Anterior cingulate cortex (tissue), 58 donors: ENCODE results near the gene GNB1.
"Not testable (repeated sequence)": the region's sequence is repeated elsewhere in the genome, so short reads cannot be mapped to it uniquely, and the experiment has no call there.

ENCODE experiments used
- DNase-seq, 58 donors: peaks; one replicate each; lab custom pipeline; 2025; lab: John Stamatoyannopoulos, UW

GNB1 gene

DNA sequence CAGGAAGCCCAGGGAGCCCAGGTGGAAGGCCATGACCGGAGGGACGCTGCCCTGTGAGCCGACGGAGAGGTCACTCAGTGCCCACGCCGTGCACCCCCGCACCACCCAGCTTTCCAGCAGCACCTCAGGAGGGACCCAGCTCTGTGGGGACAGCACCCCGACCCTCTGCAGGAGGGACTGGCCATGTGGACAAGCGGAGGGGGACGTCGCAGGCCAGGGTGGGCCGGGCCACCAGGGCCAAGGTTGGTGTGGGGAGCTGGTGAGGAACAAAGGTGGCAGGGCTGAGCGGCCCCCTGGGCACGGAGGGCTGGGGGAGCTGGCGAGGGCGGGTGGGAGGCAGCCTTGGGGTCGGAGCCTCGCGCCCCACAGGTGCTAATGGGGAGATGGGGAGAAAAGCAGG is 135.5 kb downstream of the GNB1 start:
- no peak for DNase-seq

DNA sequence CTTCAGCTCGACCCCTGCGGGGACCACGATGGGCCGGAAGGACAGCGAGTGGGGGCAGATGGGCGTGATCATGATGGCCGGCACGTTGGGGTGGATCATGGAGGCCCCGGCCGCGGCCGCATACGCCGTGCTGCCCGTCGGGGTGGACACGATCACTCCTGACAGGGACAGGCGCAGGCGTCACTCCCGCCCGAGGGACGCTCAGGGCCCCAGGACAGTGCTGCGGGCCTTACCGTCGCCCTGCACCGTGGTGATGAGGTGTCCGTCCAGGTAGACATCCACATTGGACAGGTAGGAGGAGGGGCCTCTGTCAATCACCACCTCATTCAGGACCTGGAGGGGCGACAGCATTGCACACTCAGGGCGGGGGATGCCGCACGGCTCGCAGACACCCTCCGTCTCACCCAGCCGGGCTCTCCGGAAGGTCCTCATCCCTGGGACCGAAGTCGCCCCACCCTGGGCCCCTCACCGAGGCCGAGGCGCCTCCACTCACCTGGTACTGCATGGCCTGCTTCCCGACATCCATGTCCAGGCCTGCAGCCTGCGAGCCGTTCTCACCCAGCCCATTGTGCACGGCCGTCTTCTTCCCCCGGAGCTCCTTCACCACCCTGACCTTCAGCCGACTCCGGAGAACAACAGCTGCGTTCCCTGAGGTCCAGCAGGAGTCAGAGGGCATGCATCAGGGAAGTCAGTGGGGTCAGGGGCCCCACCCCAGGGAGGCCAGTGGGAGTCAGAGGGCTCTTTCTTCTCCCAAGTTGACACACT is 136.7 kb downstream of the GNB1 start:
- DNase-seq, result no peak

DNA sequence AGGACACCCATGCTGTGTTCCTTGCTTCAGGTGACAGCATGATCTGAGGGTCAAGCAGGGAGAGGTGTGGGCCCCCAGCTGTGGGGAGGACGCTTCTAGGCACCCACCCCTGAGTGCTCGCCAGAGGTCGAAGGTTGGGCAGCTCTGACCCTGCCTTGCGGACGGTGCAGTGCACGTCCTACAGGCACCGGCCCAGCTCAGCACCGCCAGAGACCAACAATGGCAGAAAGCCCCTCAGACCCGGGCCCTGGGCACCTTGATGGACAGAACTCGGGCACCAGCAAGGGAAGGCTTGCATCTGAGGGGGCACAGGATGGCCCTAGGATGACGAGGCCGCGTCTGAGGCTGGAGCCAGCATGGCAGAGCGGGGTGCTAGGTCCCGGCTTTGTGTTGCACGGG is 137.3 kb downstream of the GNB1 start:
- DNase-seq, result no peak

GRCh38 chr1:1752636-1753606 is 138.0 kb downstream of the GNB1 start:
- DNase-seq, result no peak

DNA sequence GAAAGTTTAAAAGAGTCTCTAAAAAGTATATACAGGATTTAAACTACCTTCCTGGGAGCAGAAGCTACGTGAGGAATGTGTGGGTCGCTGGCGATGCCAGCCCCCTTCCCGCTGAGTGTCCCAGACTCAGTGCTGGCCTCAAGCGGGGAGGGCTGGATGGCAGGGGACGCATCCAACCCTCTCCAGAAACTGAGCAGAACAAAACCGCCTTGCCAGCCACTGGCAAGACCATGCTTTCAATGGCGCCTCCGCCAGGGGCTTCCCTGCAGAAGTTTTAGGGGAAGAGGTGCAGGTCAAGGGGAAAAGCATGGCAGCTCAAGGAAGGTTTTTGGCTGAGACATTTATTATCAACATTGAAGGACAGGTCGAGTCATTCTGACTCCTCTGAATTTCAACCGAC is 138.7 kb downstream of the GNB1 start:
- DNase-seq, result no peak

- DNase-seq, result not testable (repeated sequence)
Observed at GRCh38 chr1:1749941-1750340, 140.9 kb downstream of the GNB1 start.

- no peak for DNase-seq
Observed at GRCh38 chr1:1748686-1749321, 142.1 kb downstream of the GNB1 start.

GRCh38 chr1:1746566-1746909 is 144.3 kb downstream of the GNB1 start:
- DNase-seq, result not testable (repeated sequence)

GRCh38 chr1:1745651-1746565 is 145.0 kb downstream of the GNB1 start:
- DNase-seq, result peak in 46 of 58 donors; percentile 4 to 88 (median 65)

- DNase-seq, result not testable (repeated sequence)
Observed at GRCh38 chr1:1742529-1742928, 148.4 kb downstream of the GNB1 start.

GRCh38 chr1:1741013-1741412 is 149.9 kb downstream of the GNB1 start:
- not testable (repeated sequence) for DNase-seq

GRCh38 chr1:1738799-1739337 is 152.0 kb downstream of the GNB1 start:
- DNase-seq, result not testable (repeated sequence)

GRCh38 chr1:1737675-1738590 is 153.0 kb downstream of the GNB1 start:
- DNase-seq, result not testable (repeated sequence)
